DMS 273 treated with DMSO at 0.1 percent for 48 hours (cell line): ENCODE results near the gene COX8C.
"Not testable (repeated sequence)": the region's sequence is repeated elsewhere in the genome, so short reads cannot be mapped to it uniquely, and the experiment has no call there.

Source experiments
- DNase-seq: peaks from one replicate; lab custom pipeline; 2025; lab: John Stamatoyannopoulos, UW

Gene COX8C

DNA sequence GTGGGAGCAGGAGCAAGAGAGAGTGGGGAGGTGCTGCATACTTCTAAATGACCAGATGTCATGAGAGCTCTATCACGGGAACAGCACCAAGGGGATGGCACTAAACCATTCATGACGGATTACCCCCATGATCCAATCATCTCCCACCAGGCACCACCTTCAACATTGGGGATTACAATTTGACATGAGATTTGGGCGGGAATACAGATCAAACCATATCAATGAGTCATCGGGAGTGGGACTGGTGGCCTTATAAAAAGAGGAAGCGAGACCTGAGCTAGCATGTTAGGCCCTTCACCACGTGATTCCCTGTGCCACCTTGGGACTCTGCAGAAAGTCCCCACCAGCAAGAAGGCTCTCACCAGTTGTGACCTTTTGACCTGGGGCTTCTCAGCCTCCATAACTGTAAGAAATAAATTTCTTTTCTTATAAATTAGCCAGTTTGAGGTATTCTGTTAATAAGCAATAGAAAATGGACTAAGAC, 28.7 kb downstream of the COX8C start:
- no peak for DNase-seq

DNA sequence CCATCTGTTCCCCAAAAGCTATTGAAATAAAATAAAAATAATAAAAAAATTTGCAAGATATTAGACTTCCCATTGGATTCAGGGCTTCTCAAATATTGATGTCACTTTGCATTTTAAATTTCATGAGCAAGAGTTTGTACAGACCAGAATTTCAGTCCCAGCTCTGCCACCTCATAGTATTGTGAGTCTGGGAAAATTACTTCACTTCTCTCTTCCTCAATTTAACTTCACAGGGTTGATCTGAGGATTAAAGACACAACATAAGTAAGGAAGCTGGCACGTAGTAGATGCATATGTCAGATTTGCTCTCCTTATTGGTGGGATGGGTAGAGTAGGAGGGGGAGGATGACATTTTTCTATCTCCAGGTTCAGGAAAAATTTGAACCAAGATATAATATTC, 32.8 kb downstream of the COX8C start:
- DNase-seq = no peak

DNA sequence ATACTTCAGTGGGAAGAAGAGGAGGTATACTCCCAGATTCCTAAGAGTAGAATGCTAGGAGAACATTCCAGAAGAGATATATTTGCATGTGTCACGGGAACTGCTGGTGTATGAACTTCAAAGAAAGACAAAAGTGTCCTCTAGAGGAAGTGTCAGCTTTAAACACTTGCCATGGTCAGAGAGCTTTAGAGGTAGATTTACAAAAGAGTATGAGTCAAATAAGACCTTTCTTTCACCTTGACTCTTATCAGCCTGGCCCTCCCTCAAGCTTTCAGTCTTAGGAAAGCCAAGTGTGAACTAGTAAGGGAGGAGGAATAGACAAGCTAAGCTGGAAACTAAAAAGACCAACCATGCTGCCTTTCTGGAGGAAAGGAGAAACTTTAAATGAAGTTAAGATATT, 34.7 kb downstream of the COX8C start:
- DNase-seq = no peak

DNA sequence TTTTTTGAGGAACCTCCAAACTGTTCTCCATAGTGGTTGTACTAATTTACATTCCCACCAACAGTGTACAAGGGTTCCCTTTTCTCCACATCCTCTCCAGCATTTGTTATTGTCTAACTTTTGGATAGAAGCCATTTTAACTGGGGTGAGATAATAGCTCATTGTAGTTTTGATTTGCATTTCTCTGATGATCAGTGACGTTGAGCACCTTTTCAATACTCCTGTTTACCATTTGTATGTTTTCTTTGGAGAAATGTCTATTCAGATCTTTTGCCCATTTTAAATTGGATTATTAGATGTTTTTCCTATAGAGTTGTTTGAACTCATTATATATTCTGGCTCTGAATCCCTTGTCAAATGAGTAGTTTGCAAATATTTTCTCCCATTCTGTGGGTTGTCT, 37.3 kb downstream of the COX8C start:
- not testable (repeated sequence) for DNase-seq

DNA sequence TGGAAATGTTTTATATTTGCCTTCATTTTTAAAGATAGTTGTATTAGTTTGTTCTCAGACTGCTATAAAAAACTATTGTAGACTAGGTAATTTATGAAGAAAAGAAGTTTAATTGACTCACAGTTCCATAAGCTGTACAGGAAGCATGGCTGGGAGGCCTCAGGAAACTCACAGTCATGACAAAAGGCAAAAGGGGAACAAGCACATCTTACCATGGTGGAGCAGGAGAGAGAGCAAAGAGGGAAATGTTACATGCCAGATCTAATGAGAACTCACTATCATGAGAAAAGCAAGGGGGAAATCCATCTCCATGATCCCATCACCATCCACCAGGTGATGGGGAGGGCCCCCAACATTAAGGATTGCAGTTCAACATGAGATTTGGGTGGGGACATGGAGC, 48.2 kb downstream of the COX8C start:
- DNase-seq = no peak

DNA sequence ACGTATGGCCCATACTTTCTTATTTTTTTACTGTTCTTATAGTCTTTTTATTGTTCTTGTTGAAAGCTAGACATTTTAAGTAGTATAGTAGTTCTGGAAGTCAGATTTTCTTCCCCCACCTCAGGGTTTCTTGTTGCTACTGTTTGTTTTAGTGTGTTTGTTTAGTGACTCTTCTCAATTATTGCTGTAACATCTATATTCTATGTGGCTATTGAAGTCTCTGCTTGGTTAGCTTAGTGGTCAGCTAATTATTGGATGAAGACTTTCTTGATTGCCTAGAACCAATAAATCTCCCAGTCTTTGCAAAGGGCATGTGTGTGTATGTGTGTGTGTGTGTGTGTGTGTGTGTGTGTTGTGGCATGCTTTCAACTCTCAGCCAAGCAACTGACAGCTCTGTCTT, 49.5 kb downstream of the COX8C start:
- no peak for DNase-seq
